Stimulated activated effector memory CD8-positive, alpha-beta T cell treated with anti-CD3 and anti-CD28 coated beads, Interleukin-12 subunit alpha, Interleukin-12 subunit beta, amount 100 ng/mL, for 72 hours (primary cell): ENCODE measurements around the gene ESR2.
"Not testable (repeated sequence)": the region's sequence is repeated elsewhere in the genome, so short reads cannot be mapped to it uniquely, and the experiment has no call there.

Experiments
- ATAC-seq: fragments of 150-1000 bp; cut with Tn5 transposase; 2 replicates; pipeline ENCODE4 v1.10.0; 2021
- DNase-seq, 2 donors: peaks; one replicate each; pipeline ENCODE4 v3.0.0; 2021 to 2022; ENCODE audit warnings: low spot score in 2 of 2
- H3K27ac Mint-ChIP-seq: one replicate; pipeline ENCODE4 v1.8.0; 2022; ENCODE audit warnings: mild to moderate bottlenecking, mixed read lengths
- H3K36me3 Mint-ChIP-seq: one replicate; pipeline ENCODE4 v1.8.0; 2022; ENCODE audit warnings: mild to moderate bottlenecking, mixed read lengths
- H3K4me1 Mint-ChIP-seq: one replicate; pipeline ENCODE4 v1.8.0; 2022; ENCODE audit warnings: mixed read lengths
- H3K4me3 Mint-ChIP-seq: one replicate; pipeline ENCODE4 v1.8.0; 2022; ENCODE audit warnings: mild to moderate bottlenecking, mixed read lengths
- H3K9me3 Mint-ChIP-seq: one replicate; pipeline ENCODE4 v1.8.0; 2022; ENCODE audit warnings: mixed read lengths

The ESR2 gene

DNA sequence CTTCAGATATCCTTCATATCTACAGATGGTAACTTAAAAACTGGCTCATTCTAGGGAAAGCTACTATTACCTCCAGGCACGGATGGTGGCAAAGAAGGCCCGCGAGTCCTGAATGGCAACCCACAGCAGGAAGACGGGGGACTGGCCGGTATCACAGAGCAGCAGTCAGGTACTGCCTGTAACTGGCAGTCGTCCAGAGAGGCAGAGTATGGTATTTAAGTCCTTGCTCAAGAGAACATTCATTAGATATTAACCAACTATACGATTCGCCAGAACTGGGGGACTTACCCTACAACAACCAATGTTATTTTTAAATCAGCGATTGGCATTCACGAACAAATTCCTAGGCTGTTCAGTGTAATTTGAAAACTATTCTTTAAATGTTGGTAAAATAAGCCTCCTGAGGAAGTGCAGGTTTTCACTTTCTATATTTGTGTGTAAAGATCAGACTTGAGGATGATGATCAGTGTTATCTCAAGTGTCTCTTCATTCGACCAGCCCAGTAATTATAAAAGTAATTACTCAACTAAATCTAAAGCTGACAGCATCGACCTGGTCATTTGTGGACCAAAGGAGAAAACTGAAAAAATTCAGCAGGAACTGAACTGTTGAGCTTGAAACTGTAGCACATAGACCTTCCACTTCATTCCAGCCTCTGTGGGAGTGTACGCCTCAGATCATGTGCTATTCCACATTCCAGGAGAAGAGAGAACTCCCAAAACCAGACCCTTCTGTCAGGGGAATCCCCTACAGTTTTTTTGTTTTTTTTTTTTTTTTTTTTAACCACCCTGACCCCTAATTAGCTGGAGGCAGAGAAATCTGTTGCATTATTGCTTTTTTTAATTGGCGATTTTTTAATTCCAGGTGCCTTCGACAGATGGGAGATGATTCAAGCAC lies 75.6 kb downstream of the ESR2 start:
- no peak for DNase-seq
- Mint-ChIP-seq H3K4me3 (no peak overlapping the region), H3K27ac (peak overlapping the region; percentile 74), H3K36me3 (peaks cover 98% of the 10 kb centered on the region), H3K4me1 (peaks cover 6% of the 10 kb centered on the region), H3K9me3 (no peaks in the 10 kb centered on the region)
- peak; percentile 72 for ATAC-seq

- Mint-ChIP-seq H3K4me3 (no peak overlapping the region), H3K36me3 (peaks cover 98% of the 10 kb centered on the region), H3K4me1 (peaks cover 6% of the 10 kb centered on the region), H3K27ac (peak overlapping the region; percentile 74), H3K9me3 (no peaks in the 10 kb centered on the region)
- no peak for DNase-seq
- ATAC-seq = no peak
These were observed 76.3 kb downstream of the ESR2 start for GRCh38 chr14:64217834-64218233.

- Mint-ChIP-seq H3K4me3 (no peak overlapping the region), H3K4me1 (peaks cover 6% of the 10 kb centered on the region), H3K9me3 (no peaks in the 10 kb centered on the region), H3K27ac (no peak overlapping the region), H3K36me3 (peaks cover 98% of the 10 kb centered on the region)
- ATAC-seq (no peak), DNase-seq (no peak)
These were observed 76.9 kb downstream of the ESR2 start for GRCh38 chr14:64217308-64217707.

- ATAC-seq = no peak
- H3K4me1 Mint-ChIP-seq = peaks cover 6% of the 10 kb centered on the region
- H3K36me3 Mint-ChIP-seq = peaks cover 97% of the 10 kb centered on the region
- no peak for DNase-seq
- no peak overlapping the region for H3K27ac Mint-ChIP-seq
- no peaks in the 10 kb centered on the region for H3K9me3 Mint-ChIP-seq
- no peak overlapping the region for H3K4me3 Mint-ChIP-seq
These were observed 78.2 kb downstream of the ESR2 start for GRCh38 chr14:64215978-64216377.

GRCh38 chr14:64215274-64215673 lies 78.9 kb downstream of the ESR2 start:
- Mint-ChIP-seq H3K4me1 (peaks cover 6% of the 10 kb centered on the region), H3K4me3 (no peak overlapping the region)

DNA sequence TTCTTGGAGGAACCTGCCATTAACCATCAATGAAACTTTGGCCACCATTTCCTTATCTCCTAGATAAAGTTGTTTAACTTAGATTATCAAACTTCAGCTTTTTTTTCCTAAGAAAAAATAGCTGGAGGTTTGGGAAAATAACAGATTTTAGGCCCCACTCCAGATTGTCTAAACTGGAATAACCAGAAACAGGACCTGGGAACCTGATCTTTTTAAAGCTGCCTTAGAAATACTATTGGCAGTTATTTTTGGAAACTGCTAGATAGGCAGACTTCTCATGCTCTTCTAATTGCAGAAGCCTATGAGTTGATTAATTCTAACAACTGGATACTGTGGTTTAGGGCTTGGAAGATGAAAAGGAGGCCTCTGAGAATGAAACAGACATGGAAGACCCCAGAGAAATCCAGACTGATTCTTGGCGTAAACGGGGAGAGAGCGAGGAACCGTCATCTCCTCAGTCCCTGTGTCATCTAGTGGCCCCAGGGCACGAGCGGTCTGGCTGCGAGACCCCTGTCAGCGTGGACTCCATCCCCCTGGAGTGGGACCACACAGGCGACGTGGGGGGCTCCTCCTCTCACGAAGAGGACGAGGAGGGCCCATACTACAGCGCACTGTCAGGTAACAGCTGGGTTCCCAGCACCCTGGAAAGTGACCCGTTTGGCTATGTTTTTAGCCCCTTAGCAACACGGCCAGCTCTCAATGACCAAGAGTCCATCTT lies 80.2 kb downstream of the ESR2 start:
- DNase-seq (no peak), ATAC-seq (no peak)
- peaks cover 98% of the 10 kb centered on the region for H3K36me3 Mint-ChIP-seq
- peak overlapping the region; percentile 14 for H3K27ac Mint-ChIP-seq
- H3K4me1 Mint-ChIP-seq = peaks cover 6% of the 10 kb centered on the region
- H3K9me3 Mint-ChIP-seq = no peaks in the 10 kb centered on the region
- no peak overlapping the region for H3K4me3 Mint-ChIP-seq

More at GRCh38 chr14:64215274-64215673, 78.9 kb downstream of the ESR2 start:
- no peak for ATAC-seq
- no peak for DNase-seq
- Mint-ChIP-seq H3K27ac (peak overlapping the region; percentile 14), H3K9me3 (no peaks in the 10 kb centered on the region), H3K36me3 (peaks cover 97% of the 10 kb centered on the region)

GRCh38 chr14:64213086-64213485 lies 81.1 kb downstream of the ESR2 start:
- peak overlapping the region; percentile 15 for H3K27ac Mint-ChIP-seq
- ATAC-seq (no peak), DNase-seq (no peak)
- peaks cover 1% of the 10 kb centered on the region for H3K4me1 Mint-ChIP-seq
- no peaks in the 10 kb centered on the region for H3K9me3 Mint-ChIP-seq
- H3K36me3 Mint-ChIP-seq = peaks cover 96% of the 10 kb centered on the region
- H3K4me3 Mint-ChIP-seq = no peak overlapping the region

- no peak overlapping the region for H3K4me3 Mint-ChIP-seq
- H3K36me3 Mint-ChIP-seq = peaks cover 96% of the 10 kb centered on the region
- ATAC-seq (no peak), DNase-seq (no peak)
- no peaks in the 10 kb centered on the region for H3K4me1 Mint-ChIP-seq
- H3K9me3 Mint-ChIP-seq = no peaks in the 10 kb centered on the region
- H3K27ac Mint-ChIP-seq = peak overlapping the region; percentile 15
These were observed 81.5 kb downstream of the ESR2 start for GRCh38 chr14:64212666-64213065.

GRCh38 chr14:64210912-64211311 lies 83.3 kb downstream of the ESR2 start:
- H3K27ac Mint-ChIP-seq = peak overlapping the region; percentile 58
- not testable (repeated sequence) for DNase-seq, H3K4me3 Mint-ChIP-seq, H3K9me3 Mint-ChIP-seq, ATAC-seq, H3K4me1 Mint-ChIP-seq
- H3K36me3 Mint-ChIP-seq = peaks cover 80% of the 10 kb centered on the region

GRCh38 chr14:64210216-64210615 lies 84.0 kb downstream of the ESR2 start:
- no peaks in the 10 kb centered on the region for H3K4me1 Mint-ChIP-seq

GRCh38 chr14:64209444-64210131 lies 84.6 kb downstream of the ESR2 start:
- Mint-ChIP-seq H3K36me3 (peaks cover 67% of the 10 kb centered on the region), H3K4me3 (no peak overlapping the region), H3K27ac (peak overlapping the region; percentile 60), H3K4me1 (no peaks in the 10 kb centered on the region), H3K9me3 (no peaks in the 10 kb centered on the region)
- ATAC-seq (no peak), DNase-seq (no peak)

More at GRCh38 chr14:64210216-64210615, 84.0 kb downstream of the ESR2 start:
- H3K4me3 Mint-ChIP-seq = no peak overlapping the region
- H3K36me3 Mint-ChIP-seq = peaks cover 73% of the 10 kb centered on the region
- H3K27ac Mint-ChIP-seq = peak overlapping the region; percentile 60
- no peaks in the 10 kb centered on the region for H3K9me3 Mint-ChIP-seq
- no peak for ATAC-seq
- DNase-seq = no peak

DNA sequence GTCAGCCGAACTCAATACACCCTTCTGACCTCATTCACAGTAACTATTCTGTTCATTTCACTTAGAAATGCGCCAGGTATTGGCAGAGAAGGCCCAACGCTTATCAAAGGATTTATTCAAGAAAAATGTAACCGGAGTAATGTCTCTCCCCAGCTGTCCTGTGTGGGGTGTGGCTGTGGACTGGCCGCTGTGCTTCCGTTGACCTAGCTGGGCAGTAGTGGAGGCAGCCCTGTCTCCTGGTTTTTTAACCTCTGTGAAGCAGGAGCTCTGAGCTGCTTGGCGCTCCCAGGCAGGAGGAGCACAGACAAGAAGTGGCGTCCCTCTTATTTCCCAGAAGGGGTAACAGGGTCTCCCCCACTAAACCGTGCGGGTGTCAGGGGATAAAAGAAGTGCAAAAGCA lies 85.2 kb downstream of the ESR2 start:
- Mint-ChIP-seq H3K4me1 (no peaks in the 10 kb centered on the region), H3K9me3 (no peaks in the 10 kb centered on the region), H3K36me3 (peaks cover 61% of the 10 kb centered on the region), H3K27ac (peak overlapping the region; percentile 60), H3K4me3 (no peak overlapping the region)
- no peak for ATAC-seq
- no peak for DNase-seq

GRCh38 chr14:64208261-64208660 lies 85.9 kb downstream of the ESR2 start:
- Mint-ChIP-seq H3K36me3 (peaks cover 54% of the 10 kb centered on the region), H3K27ac (no peak overlapping the region)

GRCh38 chr14:64203366-64204006 lies 90.7 kb downstream of the ESR2 start:
- no peaks in the 10 kb centered on the region for H3K4me1 Mint-ChIP-seq
- H3K4me3 Mint-ChIP-seq = no peak overlapping the region
- H3K9me3 Mint-ChIP-seq = no peaks in the 10 kb centered on the region
- DNase-seq (no peak), ATAC-seq (no peak)
- H3K36me3 Mint-ChIP-seq = peaks cover 26% of the 10 kb centered on the region
- H3K27ac Mint-ChIP-seq = peak overlapping the region; percentile 34

More at GRCh38 chr14:64208261-64208660, 85.9 kb downstream of the ESR2 start:
- DNase-seq = no peak
- no peaks in the 10 kb centered on the region for H3K4me1 Mint-ChIP-seq
- no peaks in the 10 kb centered on the region for H3K9me3 Mint-ChIP-seq
- ATAC-seq = no peak
- H3K4me3 Mint-ChIP-seq = no peak overlapping the region

DNA sequence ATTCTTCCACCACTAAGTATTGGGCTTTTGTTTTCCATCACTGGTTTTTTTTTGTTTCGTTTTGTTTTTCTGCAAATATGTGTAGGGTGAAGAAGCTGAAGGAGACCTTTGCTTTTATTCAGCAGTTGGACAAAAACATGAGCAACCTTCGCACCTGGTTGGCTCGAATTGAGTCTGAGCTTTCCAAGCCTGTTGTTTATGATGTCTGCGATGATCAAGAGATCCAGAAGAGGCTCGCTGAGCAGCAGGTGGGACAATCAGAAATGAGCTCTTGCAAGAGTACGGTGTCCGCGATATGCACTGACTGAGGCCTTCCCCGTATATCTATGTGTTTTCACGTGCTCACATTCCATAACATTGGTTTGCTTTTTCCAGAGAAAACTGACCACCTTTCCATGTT lies 91.5 kb downstream of the ESR2 start:
- no peak overlapping the region for H3K4me3 Mint-ChIP-seq
- peaks cover 23% of the 10 kb centered on the region for H3K36me3 Mint-ChIP-seq
- H3K9me3 Mint-ChIP-seq = no peaks in the 10 kb centered on the region
- ATAC-seq = no peak
- H3K27ac Mint-ChIP-seq = no peak overlapping the region
- no peaks in the 10 kb centered on the region for H3K4me1 Mint-ChIP-seq
- DNase-seq = no peak
